OCI-M1 (cell line): ENCODE results near the gene ZSWIM8.
"Not testable (repeated sequence)": the region's sequence is repeated elsewhere in the genome, so short reads cannot be mapped to it uniquely, and the experiment has no call there.

Source experiments
- DNase-seq: peaks from one replicate; lab custom pipeline; 2025; lab: John Stamatoyannopoulos, UW

The ZSWIM8 gene

GRCh38 chr10:73785211-73785720 is at the start of gene ZSWIM8:
ZSWIM8 (plus strand) TSS chr10:73785606; CDS start chr10:73785879, 273 bp downstream.
- DNase-seq = peak; percentile 97

- DNase-seq = not testable (repeated sequence)
Observed at GRCh38 chr10:73740501-73741254, 44.7 kb upstream of the ZSWIM8 start.

- no peak for DNase-seq
Observed at GRCh38 chr10:73742454-73742734, 43.0 kb upstream of the ZSWIM8 start.

GRCh38 chr10:73743327-73743904 is 42.0 kb upstream of the ZSWIM8 start:
- peak; percentile 54 for DNase-seq

- peak; percentile 99 for DNase-seq
Observed at GRCh38 chr10:73743905-73744663, 41.3 kb upstream of the ZSWIM8 start, which contains the start of gene SEC24C. SEC24C (plus strand) TSS chr10:73744372; CDS start chr10:73746833, 2,461 bp downstream.

GRCh38 chr10:73744664-73744975 is 40.8 kb upstream of the ZSWIM8 start:
- peak; percentile 87 for DNase-seq

- no peak for DNase-seq
Observed at GRCh38 chr10:73746721-73747120, 38.7 kb upstream of the ZSWIM8 start.

GRCh38 chr10:73750819-73751218 is 34.6 kb upstream of the ZSWIM8 start:
- no peak for DNase-seq

- DNase-seq = no peak
Observed at GRCh38 chr10:73756183-73756582, 29.2 kb upstream of the ZSWIM8 start.

GRCh38 chr10:73758704-73759511 is 26.5 kb upstream of the ZSWIM8 start:
- no peak for DNase-seq

- DNase-seq = no peak
Observed at GRCh38 chr10:73759512-73760115, 25.8 kb upstream of the ZSWIM8 start.

GRCh38 chr10:73761781-73762180 is 23.6 kb upstream of the ZSWIM8 start:
- DNase-seq = no peak

- DNase-seq = no peak
Observed at GRCh38 chr10:73762915-73763314, 22.5 kb upstream of the ZSWIM8 start.

- DNase-seq = no peak
Observed at GRCh38 chr10:73763343-73763742, 22.1 kb upstream of the ZSWIM8 start.

GRCh38 chr10:73765066-73765465 is 20.3 kb upstream of the ZSWIM8 start:
- no peak for DNase-seq

- no peak for DNase-seq
Observed at GRCh38 chr10:73768881-73769280, 16.5 kb upstream of the ZSWIM8 start.

GRCh38 chr10:73769396-73769795 is 16.0 kb upstream of the ZSWIM8 start:
- DNase-seq = no peak

- peak; percentile 91 for DNase-seq
Observed at GRCh38 chr10:73771722-73772280, 13.6 kb upstream of the ZSWIM8 start.

- peak; percentile 91 for DNase-seq
Observed at GRCh38 chr10:73772281-73773151, 12.9 kb upstream of the ZSWIM8 start.

GRCh38 chr10:73773152-73773879 is 12.1 kb upstream of the ZSWIM8 start:
- DNase-seq = no peak
